PC-9 (cell line): Measurements from ENCODE around the gene AOC3. TPM values are rescaled to one million over a fixed set of nuclear protein-coding genes. Genes with fewer than 3 reads are reported as not detected.

Source experiments
- BruUV-seq: library from RNA; stranded (reverse); fragments of 400-500 nt; replicated peaks from 2 replicates; lab custom pipeline; 2021; lab: Mats Ljungman, UMichigan
- CTCF ChIA-PET: fragments of 300-600 bp; sonication (Branson Sonifier 250); formaldehyde crosslinking; loops from one replicate; lab custom pipeline; 2022; ENCODE audit warnings: antibody characterized with exemption; lab: Charles Lee
- POLR2A ChIA-PET: fragments of 300-600 bp; sonication (Branson Sonifier 250); formaldehyde crosslinking; loops from one replicate; lab custom pipeline; 2022; ENCODE audit warnings: antibody characterized with exemption; ENCODE audit not compliant: unreplicated experiment; lab: Charles Lee
- DNase-seq, 2 experiments: peaks; one replicate each; pipeline versions ENCODE4 v3.0.0 to v3.0.0-alpha.2; 2015 to 2022; ENCODE audit warnings: mixed read lengths in 1 of 2
- H2AFZ ChIP-seq: fragments of 200-600 bp; sonication (generic); 2 replicates; pipeline ENCODE4 v1.8.1; 2017; ENCODE audit warnings: antibody characterized with exemption
- H3F3A ChIP-seq: fragments of 200-600 bp; sonication (generic); 2 replicates; pipeline ENCODE4 v1.8.1; 2017; ENCODE audit warnings: antibody characterized with exemption, mild to moderate bottlenecking, low read depth; ENCODE audit not compliant: insufficient read depth
- H3K27ac ChIP-seq: fragments of 200-600 bp; sonication (generic); 2 replicates; pipeline ENCODE4 v1.6.1; 2016; ENCODE audit warnings: mixed run types
- H3K27me3 ChIP-seq: fragments of 200-600 bp; sonication (generic); 2 replicates; pipeline ENCODE4 v1.6.1; 2016; ENCODE audit warnings: low read depth, mixed run types; ENCODE audit not compliant: insufficient read depth
- H3K36me3 ChIP-seq: fragments of 200-600 bp; sonication (generic); 2 replicates; pipeline ENCODE4 v1.6.1; 2016; ENCODE audit warnings: low read depth, mixed run types
- H3K4me1 ChIP-seq: fragments of 200-600 bp; sonication (generic); replicated peaks from 2 replicates; pipeline ENCODE4 v1.6.1; 2016; ENCODE audit warnings: mixed run types; ENCODE audit not compliant: insufficient read depth
- H3K4me2 ChIP-seq: fragments of 200-600 bp; sonication (generic); 2 replicates; pipeline ENCODE4 v1.6.1; 2017; ENCODE audit warnings: mixed run types
- H3K4me3 ChIP-seq: fragments of 200-600 bp; sonication (generic); 2 replicates; pipeline ENCODE4 v1.6.1; 2016; ENCODE audit warnings: mixed run types
- H3K79me2 ChIP-seq: fragments of 200-600 bp; sonication (generic); 2 replicates; pipeline ENCODE4 v1.6.1; 2017; ENCODE audit warnings: low read depth, mixed run types
- H3K9me2 ChIP-seq: fragments of 200-600 bp; sonication (generic); 2 replicates; pipeline ENCODE4 v1.8.1; 2017; ENCODE audit warnings: mild to moderate bottlenecking; ENCODE audit not compliant: insufficient read depth
- H3K9me3 ChIP-seq: fragments of 200-600 bp; sonication (generic); 2 replicates; pipeline ENCODE4 v1.8.1; 2016; ENCODE audit warnings: low read depth; ENCODE audit not compliant: insufficient read depth
- H4K20me1 ChIP-seq: fragments of 200-600 bp; sonication (generic); 2 replicates; pipeline ENCODE4 v1.8.1; 2017; ENCODE audit not compliant: insufficient read depth
- EZH2 ChIP-seq: fragments of 200-600 bp; sonication (generic); IDR thresholded peaks from 2 replicates; pipeline ENCODE4 v1.8.0; 2017; ENCODE audit warnings: antibody characterized with exemption, low read depth
- intact Hi-C: fragments of 100-400 bp; cut with micrococcal nuclease; formaldehyde crosslinking; loops from one replicate; pipeline ENCODE4 v1.10.0; 2022; ENCODE audit not compliant: unreplicated experiment
- total RNA-seq: library from RNA; stranded (reverse); gene quantifications from 2 replicates; pipeline ENCODE4 v1.2.3, GENCODE V29; 2021
- TF ChIP-seq, protein P1 (sequence below): fragments of 200-600 bp; sonication (generic); conservative IDR thresholded peaks from 2 replicates; pipeline ENCODE4 v1.6.1; 2017; ENCODE audit warnings: mixed run types, antibody characterized with exemption, mild to moderate bottlenecking, moderate library complexity

AOC3 gene
- total RNA-seq, 1 experiment from 2014 or later = 0.98 TPM

DNA sequence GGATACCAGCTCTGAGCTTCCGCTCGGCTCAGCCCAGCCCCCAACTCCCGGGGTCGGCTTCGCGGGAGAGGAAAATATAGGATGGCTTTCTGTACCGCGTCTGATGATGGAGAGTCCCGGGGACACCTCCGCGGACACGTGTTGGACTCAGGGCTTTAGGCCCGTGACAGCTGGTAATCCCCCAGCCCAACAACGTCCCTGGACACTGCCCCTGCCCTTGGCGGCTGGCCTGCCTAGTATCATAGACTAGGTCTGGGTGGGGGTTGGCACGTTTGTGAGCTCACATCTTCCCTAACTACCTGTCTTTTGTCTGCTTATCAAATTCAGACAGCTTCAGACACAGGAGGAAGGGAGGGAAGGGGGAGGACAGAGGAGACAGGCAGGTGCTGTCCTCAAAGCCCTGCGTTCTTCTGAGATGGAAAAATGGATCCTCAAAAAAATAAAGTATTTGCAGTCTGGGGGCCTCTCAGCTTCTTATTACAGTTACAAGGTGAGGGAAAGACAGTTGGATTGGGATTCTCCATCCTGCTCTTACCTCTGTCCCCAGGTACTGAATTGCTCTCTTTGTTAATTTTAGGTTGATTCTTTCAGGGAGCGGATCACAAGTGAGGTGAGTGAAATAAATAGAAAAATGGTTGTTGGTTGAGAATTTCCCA is 17.1 kb upstream of the AOC3 start:
- ChIA-PET POLR2A (no interaction called here), CTCF (interaction anchor here (0.6 kb wide), 1 partner anchor 256 kb away, joined by 4 read pairs; no protein-coding TSS in a partner anchor)
- intact Hi-C loops = loop anchor here (5.0 kb wide), 1 partner anchor 648 kb away; the partner anchor contains the start of gene DHX8
- H3K9me2 ChIP-seq = no peaks in the 10 kb centered on the region
- H3K36me3 ChIP-seq = peaks cover 14% of the 10 kb centered on the region; the same call in 1 of the 2 replicates
- peak overlapping the region; percentile 93 for H3K4me3 ChIP-seq
- DNase-seq = no peak
- peaks cover 44% of the 10 kb centered on the region for H3K79me2 ChIP-seq
- H3K27me3 ChIP-seq = no peaks in the 10 kb centered on the region
- peaks cover 24% of the 10 kb centered on the region; the same call in 1 of the 2 replicates for H3F3A ChIP-seq
- no peaks in the 10 kb centered on the region for H3K9me3 ChIP-seq
- BruUV-seq = TSS peak; percentile 58
- no peaks in the 10 kb centered on the region; the same call in 1 of the 2 replicates for H4K20me1 ChIP-seq
- peak overlapping the region; percentile 90 for H3K4me2 ChIP-seq
- H2AFZ ChIP-seq = peak overlapping the region; percentile 96
- no peak for TF ChIP-seq EZH2
- TF ChIP-seq, protein P1, sequence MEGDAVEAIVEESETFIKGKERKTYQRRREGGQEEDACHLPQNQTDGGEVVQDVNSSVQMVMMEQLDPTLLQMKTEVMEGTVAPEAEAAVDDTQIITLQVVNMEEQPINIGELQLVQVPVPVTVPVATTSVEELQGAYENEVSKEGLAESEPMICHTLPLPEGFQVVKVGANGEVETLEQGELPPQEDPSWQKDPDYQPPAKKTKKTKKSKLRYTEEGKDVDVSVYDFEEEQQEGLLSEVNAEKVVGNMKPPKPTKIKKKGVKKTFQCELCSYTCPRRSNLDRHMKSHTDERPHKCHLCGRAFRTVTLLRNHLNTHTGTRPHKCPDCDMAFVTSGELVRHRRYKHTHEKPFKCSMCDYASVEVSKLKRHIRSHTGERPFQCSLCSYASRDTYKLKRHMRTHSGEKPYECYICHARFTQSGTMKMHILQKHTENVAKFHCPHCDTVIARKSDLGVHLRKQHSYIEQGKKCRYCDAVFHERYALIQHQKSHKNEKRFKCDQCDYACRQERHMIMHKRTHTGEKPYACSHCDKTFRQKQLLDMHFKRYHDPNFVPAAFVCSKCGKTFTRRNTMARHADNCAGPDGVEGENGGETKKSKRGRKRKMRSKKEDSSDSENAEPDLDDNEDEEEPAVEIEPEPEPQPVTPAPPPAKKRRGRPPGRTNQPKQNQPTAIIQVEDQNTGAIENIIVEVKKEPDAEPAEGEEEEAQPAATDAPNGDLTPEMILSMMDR = no peak
- peak overlapping the region; percentile 77 for H3K27ac ChIP-seq
- peaks cover 16% of the 10 kb centered on the region for H3K4me1 ChIP-seq

DNA sequence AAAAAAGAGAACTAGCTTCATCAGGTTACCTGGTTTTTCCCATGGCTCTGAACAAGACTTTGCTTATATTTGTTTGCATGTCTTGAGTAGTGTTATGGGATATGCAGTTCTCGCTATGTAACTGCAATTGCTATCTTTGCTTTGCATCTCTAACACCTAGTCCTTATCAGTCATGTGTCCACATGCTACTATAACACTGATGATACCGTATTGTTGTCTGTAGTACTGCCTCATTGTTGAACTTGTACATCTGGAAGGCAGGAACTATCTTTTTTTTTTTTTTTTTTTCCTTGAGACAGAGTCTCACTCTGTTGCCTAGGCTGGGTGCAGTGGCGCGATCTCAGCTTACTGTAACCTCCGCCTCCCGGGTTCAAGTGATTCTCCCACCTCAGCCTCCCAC is 15.3 kb upstream of the AOC3 start:
- Histone ChIP-seq H3K4me3 (no peak overlapping the region), H3K4me2 (no peak overlapping the region), H3F3A (peaks cover 29% of the 10 kb centered on the region; the same call in 1 of the 2 replicates), H3K27ac (no peak overlapping the region), H3K79me2 (peaks cover 44% of the 10 kb centered on the region), H3K9me3 (no peaks in the 10 kb centered on the region), H3K27me3 (no peaks in the 10 kb centered on the region), H3K9me2 (no peaks in the 10 kb centered on the region), H4K20me1 (no peaks in the 10 kb centered on the region; the same call in 1 of the 2 replicates), H3K36me3 (peaks cover 19% of the 10 kb centered on the region; the same call in 1 of the 2 replicates), H3K4me1 (peaks cover 16% of the 10 kb centered on the region), H2AFZ (no peak overlapping the region)
- POLR2A ChIA-PET = interaction anchor here (0.6 kb wide), 2 partner anchors 112 to 159 kb away, joined by 10 to 28 read pairs; no protein-coding TSS in a partner anchor
- intact Hi-C loops = no loop called here
- DNase-seq = no peak
- no peak for TF ChIP-seq EZH2
- CTCF ChIA-PET = no interaction called here
- BruUV-seq = no TSS peak

DNA sequence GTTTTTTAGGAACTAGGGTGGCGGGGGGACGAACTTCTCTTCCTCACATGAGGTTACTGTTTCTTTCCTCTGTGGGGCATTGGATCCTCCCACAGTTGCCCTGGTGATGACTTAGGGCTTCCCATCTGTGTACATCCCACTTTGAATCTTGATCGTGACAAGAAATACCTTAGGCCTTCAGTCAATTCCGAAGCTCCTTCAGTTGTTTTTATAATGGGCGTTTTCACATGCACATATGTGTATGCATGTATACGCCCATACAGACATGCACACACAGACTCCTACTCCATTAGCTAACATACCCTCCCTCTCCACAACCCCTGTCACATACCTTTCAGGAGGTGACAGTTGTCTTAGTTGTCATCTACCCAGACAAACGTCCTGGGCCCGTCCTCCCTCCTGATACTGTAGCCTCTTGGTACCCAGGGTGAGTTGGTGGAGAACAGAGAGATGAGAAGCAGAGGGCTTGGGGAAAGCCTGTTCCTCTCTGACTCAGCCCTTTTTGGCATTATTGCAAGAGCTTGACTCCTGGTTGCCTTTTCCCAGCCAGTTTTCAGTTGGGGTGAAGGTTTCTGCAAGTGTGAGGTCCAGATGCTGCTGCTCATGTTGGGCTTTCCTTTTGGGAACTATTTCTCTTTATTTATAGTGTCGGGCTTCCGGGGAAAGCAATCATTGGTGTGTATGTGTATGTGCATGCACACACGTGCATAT is 8.9 kb upstream of the AOC3 start:
- Histone ChIP-seq H3K27ac (no peak overlapping the region), H3K79me2 (0 out of 2 replicates have a peak, but pooled peaks cover 4% of the 10 kb centered on the region), H3K36me3 (peaks cover 20% of the 10 kb centered on the region; the same call in 1 of the 2 replicates), H3K27me3 (no peaks in the 10 kb centered on the region), H3K4me3 (no peak overlapping the region), H3K9me3 (no peaks in the 10 kb centered on the region), H3K9me2 (no peaks in the 10 kb centered on the region), H2AFZ (no peak overlapping the region), H3K4me2 (no peak overlapping the region), H4K20me1 (peaks cover 8% of the 10 kb centered on the region), H3F3A (peaks cover 53% of the 10 kb centered on the region; the same call in 1 of the 2 replicates), H3K4me1 (no peaks in the 10 kb centered on the region)
- intact Hi-C loops = loop anchor here (2.0 kb wide), 1 partner anchor 87 kb away; no protein-coding TSS in a partner anchor
- no peak for TF ChIP-seq EZH2
- TF ChIP-seq, protein P1 = no peak
- ChIA-PET CTCF (interaction anchor here (0.6 kb wide), 1 partner anchor 74 kb away, joined by 4 read pairs; no protein-coding TSS in a partner anchor), POLR2A (interaction anchor here (0.5 kb wide), 1 partner anchor 17 kb away, joined by 11 read pairs; no protein-coding TSS in a partner anchor)
- DNase-seq = no peak
- BruUV-seq = no TSS peak
